HCT116 (cell line): ENCODE measurements around the gene EHMT1.

Experiments
- EZH2 ChIP-seq: fragments of 200-600 bp; sonication (generic); IDR thresholded peaks from 2 replicates; pipeline ENCODE4 v1.6.1; 2017; ENCODE audit warnings: antibody characterized with exemption, mixed run types
- EZH2phosphoT487 ChIP-seq: fragments of 200-600 bp; IDR thresholded peaks from 2 replicates; pipeline ENCODE4 v1.6.1; 2018; ENCODE audit warnings: antibody characterized with exemption, borderline replicate concordance
- POLR2A ChIP-seq: IDR thresholded peaks from 2 replicates; pipeline ENCODE4 v1.7.0; 2011; ENCODE audit warnings: borderline replicate concordance; ENCODE audit not compliant: insufficient read depth, insufficient read length; ENCODE audit errors: extremely low read depth
- POLR2AphosphoS5 ChIP-seq: IDR thresholded peaks from 2 replicates; pipeline ENCODE4 v1.6.1; 2011; ENCODE audit warnings: mild to moderate bottlenecking, low read depth, low read length, moderate library complexity
- RAD21 ChIP-seq: IDR thresholded peaks from 2 replicates; pipeline ENCODE4 v1.6.1; 2012; ENCODE audit warnings: low read depth, mild to moderate bottlenecking
- SRF ChIP-seq: IDR thresholded peaks from 2 replicates; pipeline ENCODE4 v1.6.1; 2012; ENCODE audit warnings: low read depth
- TF ChIP-seq, protein P1 (sequence below), 3 experiments: fragments of 200-600 bp in 1 of 3; sonication (generic) in 1 of 3; IDR thresholded peaks in 2 of 3; conservative IDR thresholded peaks in 1 of 3; 2 replicates each; pipeline ENCODE4 v1.5.1; 2012 to 2017; ENCODE audit warnings: low read depth in 2 of 3, low read length in 2 of 3, antibody characterized with exemption in 1 of 3, borderline replicate concordance in 1 of 3, control low read depth in 1 of 3, mild to moderate bottlenecking in 1 of 3, mixed read lengths in 1 of 3, mixed run types in 1 of 3, moderate library complexity in 1 of 3; ENCODE audit not compliant: insufficient read depth in 1 of 3

DNA sequence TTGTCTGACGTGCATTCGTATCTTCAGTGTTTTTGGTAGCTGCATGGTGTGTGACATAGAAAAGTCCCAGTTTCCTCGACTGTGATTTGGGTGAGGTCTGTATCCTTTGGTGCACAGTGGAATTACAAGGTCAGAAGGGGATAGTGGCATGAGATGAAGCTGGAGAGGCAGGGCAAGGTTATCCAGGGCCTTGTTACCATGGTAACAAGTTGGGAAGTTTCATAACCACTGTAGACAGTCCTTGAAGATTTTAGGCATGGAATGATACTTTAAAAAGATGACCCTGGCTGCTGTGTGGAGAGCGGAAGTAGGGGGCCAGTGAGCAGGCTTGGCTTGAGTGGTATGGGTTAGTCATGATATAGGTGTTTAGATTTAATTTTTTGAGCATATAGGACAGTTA is 11.9 kb downstream of the EHMT1 start:
- TF ChIP-seq EZH2: no peak
- TF ChIP-seq POLR2AphosphoS5: no peak
- TF ChIP-seq, protein P1, sequence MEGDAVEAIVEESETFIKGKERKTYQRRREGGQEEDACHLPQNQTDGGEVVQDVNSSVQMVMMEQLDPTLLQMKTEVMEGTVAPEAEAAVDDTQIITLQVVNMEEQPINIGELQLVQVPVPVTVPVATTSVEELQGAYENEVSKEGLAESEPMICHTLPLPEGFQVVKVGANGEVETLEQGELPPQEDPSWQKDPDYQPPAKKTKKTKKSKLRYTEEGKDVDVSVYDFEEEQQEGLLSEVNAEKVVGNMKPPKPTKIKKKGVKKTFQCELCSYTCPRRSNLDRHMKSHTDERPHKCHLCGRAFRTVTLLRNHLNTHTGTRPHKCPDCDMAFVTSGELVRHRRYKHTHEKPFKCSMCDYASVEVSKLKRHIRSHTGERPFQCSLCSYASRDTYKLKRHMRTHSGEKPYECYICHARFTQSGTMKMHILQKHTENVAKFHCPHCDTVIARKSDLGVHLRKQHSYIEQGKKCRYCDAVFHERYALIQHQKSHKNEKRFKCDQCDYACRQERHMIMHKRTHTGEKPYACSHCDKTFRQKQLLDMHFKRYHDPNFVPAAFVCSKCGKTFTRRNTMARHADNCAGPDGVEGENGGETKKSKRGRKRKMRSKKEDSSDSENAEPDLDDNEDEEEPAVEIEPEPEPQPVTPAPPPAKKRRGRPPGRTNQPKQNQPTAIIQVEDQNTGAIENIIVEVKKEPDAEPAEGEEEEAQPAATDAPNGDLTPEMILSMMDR (IDR thresholded peaks at IDR 0.05 in 2 of 3, conservative IDR thresholded peaks at IDR 0.05 in 1 of 3; ENCODE audit: borderline replicate concordance in 1 of 3, insufficient read depth in 1 of 3, low read depth in 2 of 3, low read length in 2 of 3): no peak
- TF ChIP-seq RAD21: no peak
- TF ChIP-seq POLR2A: no peak
- no peak for TF ChIP-seq EZH2phosphoT487
- no peak for TF ChIP-seq SRF
